GM19324 (cell line): Measurements from ENCODE around the gene MAN1A2.

Experiments
- ATAC-seq: cut with Tn5 transposase; IDR thresholded peaks from one replicate; pipeline ENCODE4 v1.9.1; 2021; ENCODE audit warnings: mild to moderate bottlenecking, moderate library complexity; ENCODE audit not compliant: unreplicated experiment, low FRiP score

The MAN1A2 gene

GRCh38 chr1:117359561-117360289 lies 7.5 kb upstream of the MAN1A2 start:
- no peak for ATAC-seq

GRCh38 chr1:117362986-117363385 lies 4.3 kb upstream of the MAN1A2 start:
- no peak for ATAC-seq

- no peak for ATAC-seq
Observed at GRCh38 chr1:117363571-117364048, 3.6 kb upstream of the MAN1A2 start.

- no peak for ATAC-seq
Observed at GRCh38 chr1:117364240-117364639, 3.0 kb upstream of the MAN1A2 start.

- no peak for ATAC-seq
Observed at GRCh38 chr1:117365350-117366176, 1.7 kb upstream of the MAN1A2 start.

- peak; percentile 73 for ATAC-seq
Observed at GRCh38 chr1:117366177-117367045, 838 bp upstream of the MAN1A2 start.

GRCh38 chr1:117368116-117369108 lies 1.2 kb downstream of the MAN1A2 start:
- ATAC-seq = no peak

GRCh38 chr1:117370071-117370470 lies 2.8 kb downstream of the MAN1A2 start:
- ATAC-seq = no peak

GRCh38 chr1:117370509-117370908 lies 3.3 kb downstream of the MAN1A2 start:
- ATAC-seq = no peak

GRCh38 chr1:117371441-117372151 lies 4.3 kb downstream of the MAN1A2 start:
- no peak for ATAC-seq

GRCh38 chr1:117372863-117373412 lies 5.7 kb downstream of the MAN1A2 start:
- ATAC-seq = no peak

- no peak for ATAC-seq
Observed at GRCh38 chr1:117373932-117374331, 6.7 kb downstream of the MAN1A2 start.

- ATAC-seq = no peak
Observed at GRCh38 chr1:117375327-117375726, 8.1 kb downstream of the MAN1A2 start.

- no peak for ATAC-seq
Observed at GRCh38 chr1:117387060-117387633, 19.9 kb downstream of the MAN1A2 start.

- no peak for ATAC-seq
Observed at GRCh38 chr1:117388328-117388727, 21.1 kb downstream of the MAN1A2 start.

- no peak for ATAC-seq
Observed at GRCh38 chr1:117389284-117389683, 22.0 kb downstream of the MAN1A2 start.

- ATAC-seq = no peak
Observed at GRCh38 chr1:117389779-117390178, 22.5 kb downstream of the MAN1A2 start.

GRCh38 chr1:117392771-117393170 lies 25.5 kb downstream of the MAN1A2 start:
- ATAC-seq = no peak
